Neural progenitor cell (in vitro differentiated cells): ENCODE data around the gene KCNH1. TPM values are rescaled to one million over a fixed set of nuclear protein-coding genes. Genes with fewer than 3 reads are reported as not detected.

ENCODE experiments used
- DNase-seq: peaks from one replicate; pipeline ENCODE4 v3.0.0-alpha.2; 2016; ENCODE audit warnings: low spot score
- H2AFZ ChIP-seq: fragments of 200-600 bp; sonication (generic); replicated peaks from 2 replicates; pipeline ENCODE4 v1.6.1; 2016; ENCODE audit warnings: antibody characterized with exemption
- H3F3A ChIP-seq: fragments of 200-600 bp; sonication (generic); 2 replicates; pipeline ENCODE4 v1.6.1; 2016; ENCODE audit warnings: antibody characterized with exemption, low read depth
- H3K27ac ChIP-seq: fragments of 200-600 bp; sonication (generic); 2 replicates; pipeline ENCODE4 v1.5.1; 2016; ENCODE audit warnings: mild to moderate bottlenecking
- H3K27me3 ChIP-seq: fragments of 200-600 bp; sonication (generic); 2 replicates; pipeline ENCODE4 v1.6.1; 2016; ENCODE audit warnings: mild to moderate bottlenecking, moderate library complexity
- H3K36me3 ChIP-seq: fragments of 200-600 bp; sonication (generic); 2 replicates; pipeline ENCODE4 v1.5.1; 2016
- H3K4me1 ChIP-seq: fragments of 200-600 bp; sonication (generic); 2 replicates; pipeline ENCODE4 v1.6.1; 2016; ENCODE audit warnings: mixed run types
- H3K4me2 ChIP-seq: fragments of 200-600 bp; sonication (generic); 2 replicates; pipeline ENCODE4 v1.6.1; 2016
- H3K4me3 ChIP-seq: fragments of 200-600 bp; sonication (generic); 2 replicates; pipeline ENCODE4 v1.5.1; 2016
- H3K79me2 ChIP-seq: fragments of 200-600 bp; sonication (generic); 2 replicates; pipeline ENCODE4 v1.6.1; 2016; ENCODE audit warnings: low read depth
- H3K9ac ChIP-seq: fragments of 200-600 bp; sonication (generic); 2 replicates; pipeline ENCODE4 v1.6.1; 2016
- H3K9me3 ChIP-seq: fragments of 200-600 bp; sonication (generic); 2 replicates; pipeline ENCODE4 v1.5.1; 2016; ENCODE audit warnings: low read depth
- H4K20me1 ChIP-seq: fragments of 200-600 bp; sonication (generic); 2 replicates; pipeline ENCODE4 v1.6.1; 2016; ENCODE audit warnings: low read depth
- H3K27ac Mint-ChIP-seq: 3 replicates; pipeline ENCODE4 v1.8.0; 2021; ENCODE audit warnings: mixed read lengths
- H3K27me3 Mint-ChIP-seq: 2 replicates; pipeline ENCODE4 v1.8.0; 2022; ENCODE audit warnings: low read depth, mild to moderate bottlenecking, inconsistent platforms, moderate library complexity, mixed read lengths; ENCODE audit not compliant: insufficient read depth
- H3K36me3 Mint-ChIP-seq: 3 replicates; pipeline ENCODE4 v1.8.0; 2021; ENCODE audit warnings: mixed read lengths
- H3K4me1 Mint-ChIP-seq: 3 replicates; pipeline ENCODE4 v1.8.0; 2021; ENCODE audit warnings: mixed read lengths
- H3K4me3 Mint-ChIP-seq: 3 replicates; pipeline ENCODE4 v1.8.0; 2021; ENCODE audit warnings: mild to moderate bottlenecking, moderate library complexity, mixed read lengths
- H3K9me3 Mint-ChIP-seq: 3 replicates; pipeline ENCODE4 v1.8.0; 2020; ENCODE audit warnings: mixed read lengths
- CTCF ChIP-seq: fragments of 200-600 bp; sonication (generic); IDR thresholded peaks from 2 replicates; pipeline ENCODE4 v1.5.1; 2017; ENCODE audit warnings: antibody characterized with exemption, mild to moderate bottlenecking
- EZH2 ChIP-seq: fragments of 200-600 bp; sonication (generic); IDR thresholded peaks from 2 replicates; pipeline ENCODE4 v1.6.1; 2017; ENCODE audit warnings: antibody characterized with exemption, mild to moderate bottlenecking, moderate library complexity
- EZH2phosphoT487 ChIP-seq: fragments of 200-600 bp; sonication (generic); IDR thresholded peaks from 2 replicates; pipeline ENCODE4 v1.6.1; 2017; ENCODE audit warnings: antibody characterized with exemption
- total RNA-seq: library from RNA; depleted of rRNA; stranded (reverse); fragments of >200 nt; gene quantifications from 2 replicates; pipeline ENCODE4 v1.2.3, GENCODE V29; 2015; ENCODE audit warnings: low replicate concordance

Gene KCNH1
- total RNA-seq, 1 donor from 2014 or later, result 1.6 TPM

GRCh38 chr1:210755991-210756659, 377.8 kb downstream of the KCNH1 start:
- peaks cover 16% of the 10 kb centered on the region for H3K4me1 ChIP-seq
- no peaks in the 10 kb centered on the region for H4K20me1 ChIP-seq
- DNase-seq, result no peak
- H3K4me1 Mint-ChIP-seq, result peaks cover 42% of the 10 kb centered on the region
- peak overlapping the region; percentile 58 for H3K4me2 ChIP-seq
- peak overlapping the region; percentile 94 for H3K27ac Mint-ChIP-seq
- H3K36me3 ChIP-seq, result no peaks in the 10 kb centered on the region
- no peaks in the 10 kb centered on the region for H3K36me3 Mint-ChIP-seq
- H3K79me2 ChIP-seq, result no peaks in the 10 kb centered on the region
- TF ChIP-seq CTCF, result no peak
- no peak for TF ChIP-seq EZH2
- TF ChIP-seq EZH2phosphoT487, result no peak
- H2AFZ ChIP-seq, result no peak overlapping the region
- H3K9ac ChIP-seq, result no peak overlapping the region
- no peak overlapping the region for H3K27ac ChIP-seq
- H3K4me3 ChIP-seq, result no peak overlapping the region
- H3F3A ChIP-seq, result peaks cover 12% of the 10 kb centered on the region
- no peaks in the 10 kb centered on the region for H3K27me3 ChIP-seq
- peaks cover 2% of the 10 kb centered on the region for H3K27me3 Mint-ChIP-seq
- peaks cover 20% of the 10 kb centered on the region for H3K9me3 Mint-ChIP-seq
- no peaks in the 10 kb centered on the region for H3K9me3 ChIP-seq
- H3K4me3 Mint-ChIP-seq, result no peak overlapping the region

GRCh38 chr1:210754878-210755665, 378.9 kb downstream of the KCNH1 start:
- Histone ChIP-seq H3K9me3 (no peaks in the 10 kb centered on the region), H2AFZ (peak overlapping the region; percentile 23), H3K79me2 (no peaks in the 10 kb centered on the region), H3K4me2 (peak overlapping the region; percentile 58), H4K20me1 (no peaks in the 10 kb centered on the region), H3K4me3 (no peak overlapping the region), H3K36me3 (no peaks in the 10 kb centered on the region), H3F3A (peaks cover 12% of the 10 kb centered on the region), H3K27ac (peak overlapping the region; percentile 53), H3K9ac (no peak overlapping the region), H3K27me3 (no peaks in the 10 kb centered on the region), H3K4me1 (peaks cover 16% of the 10 kb centered on the region)
- Mint-ChIP-seq H3K27me3 (peaks cover 2% of the 10 kb centered on the region), H3K4me3 (peak overlapping the region; percentile 69), H3K36me3 (no peaks in the 10 kb centered on the region), H3K4me1 (peaks cover 45% of the 10 kb centered on the region), H3K27ac (peak overlapping the region; percentile 99), H3K9me3 (peaks cover 12% of the 10 kb centered on the region)
- DNase-seq, result peak; percentile 63
- TF ChIP-seq EZH2phosphoT487, result no peak
- TF ChIP-seq EZH2, result no peak
- TF ChIP-seq CTCF, result no peak

GRCh38 chr1:210751911-210752310, 382.0 kb downstream of the KCNH1 start:
- Histone ChIP-seq H3K27ac (no peak overlapping the region), H3K4me2 (no peak overlapping the region), H3K36me3 (no peaks in the 10 kb centered on the region), H3K27me3 (no peaks in the 10 kb centered on the region), H4K20me1 (no peaks in the 10 kb centered on the region), H3K9ac (no peak overlapping the region), H3K4me1 (peaks cover 16% of the 10 kb centered on the region), H3K79me2 (no peaks in the 10 kb centered on the region), H3K9me3 (no peaks in the 10 kb centered on the region), H3K4me3 (no peak overlapping the region), H2AFZ (no peak overlapping the region), H3F3A (peaks cover 12% of the 10 kb centered on the region)
- H3K27me3 Mint-ChIP-seq, result peaks cover 2% of the 10 kb centered on the region
- H3K27ac Mint-ChIP-seq, result no peak overlapping the region
- H3K4me1 Mint-ChIP-seq, result peaks cover 50% of the 10 kb centered on the region
- no peak for TF ChIP-seq CTCF
- TF ChIP-seq EZH2, result no peak
- no peaks in the 10 kb centered on the region for H3K36me3 Mint-ChIP-seq
- H3K4me3 Mint-ChIP-seq, result no peak overlapping the region
- DNase-seq, result no peak
- H3K9me3 Mint-ChIP-seq, result no peaks in the 10 kb centered on the region
